Smooth muscle cell (in vitro differentiated cells): ENCODE data around the gene FAM180A. TPM values are rescaled to one million over a fixed set of nuclear protein-coding genes. Genes with fewer than 3 reads are reported as not detected.

ENCODE experiments used
- DNase-seq: peaks from one replicate; lab custom pipeline; 2025; ENCODE audit not compliant: unreplicated experiment; lab: John Stamatoyannopoulos, UW
- H2AFZ ChIP-seq: fragments of 200-600 bp; sonication (generic); 2 replicates; pipeline ENCODE4 v1.6.0; 2016; ENCODE audit warnings: antibody characterized with exemption, low read depth, mild to moderate bottlenecking
- H3F3A ChIP-seq: fragments of 200-600 bp; sonication (generic); 2 replicates; pipeline ENCODE4 v1.6.0; 2017; ENCODE audit warnings: antibody characterized with exemption, low read depth
- H3K27ac ChIP-seq: fragments of 200-600 bp; sonication (generic); 2 replicates; pipeline ENCODE4 v1.5.1; 2016; ENCODE audit warnings: low read depth, mild to moderate bottlenecking
- H3K27me3 ChIP-seq: fragments of 200-600 bp; sonication (generic); 2 replicates; pipeline ENCODE4 v1.6.1; 2016; ENCODE audit warnings: low read depth, mild to moderate bottlenecking
- H3K36me3 ChIP-seq: fragments of 200-600 bp; sonication (generic); 2 replicates; pipeline ENCODE4 v1.5.1; 2016; ENCODE audit warnings: low read depth
- H3K4me1 ChIP-seq: fragments of 200-600 bp; sonication (generic); 2 replicates; pipeline ENCODE4 v1.5.1; 2016; ENCODE audit warnings: low read depth
- H3K4me2 ChIP-seq: fragments of 200-600 bp; sonication (generic); 2 replicates; pipeline ENCODE4 v1.6.0; 2016; ENCODE audit warnings: mild to moderate bottlenecking
- H3K4me3 ChIP-seq: fragments of 200-600 bp; sonication (generic); 2 replicates; pipeline ENCODE4 v1.5.1; 2016; ENCODE audit warnings: mild to moderate bottlenecking
- H3K79me2 ChIP-seq: fragments of 200-600 bp; sonication (generic); 2 replicates; pipeline ENCODE4 v1.6.0; 2016; ENCODE audit warnings: low read depth, mild to moderate bottlenecking
- H3K9ac ChIP-seq: fragments of 200-600 bp; sonication (generic); 2 replicates; pipeline ENCODE4 v1.6.0; 2016; ENCODE audit warnings: low read depth
- H3K9me3 ChIP-seq: fragments of 200-600 bp; sonication (generic); replicated peaks from 2 replicates; pipeline ENCODE4 v1.5.1; 2016; ENCODE audit warnings: low read depth
- H4K20me1 ChIP-seq: fragments of 200-600 bp; sonication (generic); 2 replicates; pipeline ENCODE4 v1.6.0; 2016; ENCODE audit warnings: low read depth
- WGBS: methylation state at CpG from one replicate; pipeline ENCODE4 v1.1.7; 2016; ENCODE audit warnings: low lambda C conversion rate; 5-methylcytosine and 5-hydroxymethylcytosine counted together
- polyA plus RNA-seq: library from polyadenylated mRNA; unstranded; fragments of >200 nt; fragmentation: Nextera tagmentation; extraction: Ambion mirVana; gene quantifications from 2 replicates; pipeline ENCODE4 v1.2.1, GENCODE V29; 2016
- total RNA-seq: library from RNA; depleted of rRNA; stranded (reverse); fragments of >200 nt; gene quantifications from 2 replicates; pipeline ENCODE4 v1.2.3, GENCODE V29; 2014
- TF ChIP-seq, protein P1 (sequence below): fragments of 200-600 bp; sonication (generic); IDR thresholded peaks from 2 replicates; pipeline ENCODE4 v1.5.1; 2017; ENCODE audit warnings: borderline replicate concordance, mild to moderate bottlenecking, antibody characterized with exemption; ENCODE audit not compliant: insufficient read depth, poor library complexity, severe bottlenecking

The FAM180A gene
- total and polyA plus RNA-seq, 2 experiments from 2014 or later = 0.14 TPM; not detected in 1

DNA sequence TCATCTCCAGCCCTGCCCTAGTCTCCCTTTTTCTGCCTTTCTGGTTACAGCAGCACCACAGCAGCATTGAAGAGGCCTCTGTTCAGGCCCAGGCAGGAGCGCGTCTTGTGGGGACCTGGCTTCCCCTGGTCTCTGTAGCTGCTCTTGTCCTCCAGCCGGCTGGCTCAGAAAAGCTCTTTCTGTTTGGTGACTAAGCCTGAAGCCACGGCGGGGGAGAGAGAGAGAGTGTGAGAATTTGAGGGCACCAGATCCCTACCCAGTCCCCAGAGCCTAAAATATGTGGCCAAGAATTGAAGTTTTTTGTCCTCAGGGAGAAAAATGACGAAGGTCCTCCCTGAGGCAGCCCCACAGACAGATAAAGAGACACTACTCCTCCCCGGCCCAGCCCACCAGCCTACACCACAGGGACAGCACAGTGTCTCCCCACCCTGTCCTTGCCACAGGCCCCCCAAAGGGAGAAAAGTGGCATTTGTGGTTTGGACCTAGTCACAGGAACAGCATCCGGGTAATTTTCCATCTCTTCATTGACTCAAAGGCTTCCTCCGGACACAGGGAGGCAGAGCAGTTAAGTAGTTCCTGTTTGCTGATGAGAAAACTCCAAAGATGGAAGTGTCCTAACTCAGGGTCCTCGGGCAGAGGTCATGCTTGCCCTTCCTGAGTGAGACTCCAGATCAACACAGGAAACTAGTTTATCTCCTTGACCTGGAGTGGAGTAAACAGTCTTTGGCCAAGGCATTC lies 13.3 kb upstream of the FAM180A start:
- peak overlapping the region; percentile 92 for H3K27ac ChIP-seq
- TF ChIP-seq, protein P1, sequence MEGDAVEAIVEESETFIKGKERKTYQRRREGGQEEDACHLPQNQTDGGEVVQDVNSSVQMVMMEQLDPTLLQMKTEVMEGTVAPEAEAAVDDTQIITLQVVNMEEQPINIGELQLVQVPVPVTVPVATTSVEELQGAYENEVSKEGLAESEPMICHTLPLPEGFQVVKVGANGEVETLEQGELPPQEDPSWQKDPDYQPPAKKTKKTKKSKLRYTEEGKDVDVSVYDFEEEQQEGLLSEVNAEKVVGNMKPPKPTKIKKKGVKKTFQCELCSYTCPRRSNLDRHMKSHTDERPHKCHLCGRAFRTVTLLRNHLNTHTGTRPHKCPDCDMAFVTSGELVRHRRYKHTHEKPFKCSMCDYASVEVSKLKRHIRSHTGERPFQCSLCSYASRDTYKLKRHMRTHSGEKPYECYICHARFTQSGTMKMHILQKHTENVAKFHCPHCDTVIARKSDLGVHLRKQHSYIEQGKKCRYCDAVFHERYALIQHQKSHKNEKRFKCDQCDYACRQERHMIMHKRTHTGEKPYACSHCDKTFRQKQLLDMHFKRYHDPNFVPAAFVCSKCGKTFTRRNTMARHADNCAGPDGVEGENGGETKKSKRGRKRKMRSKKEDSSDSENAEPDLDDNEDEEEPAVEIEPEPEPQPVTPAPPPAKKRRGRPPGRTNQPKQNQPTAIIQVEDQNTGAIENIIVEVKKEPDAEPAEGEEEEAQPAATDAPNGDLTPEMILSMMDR = no peak
- peak; percentile 5 for DNase-seq

GRCh38 chr7:135759532-135759931 lies 10.9 kb upstream of the FAM180A start:
- H3K27me3 ChIP-seq = no peaks in the 10 kb centered on the region
- no peak overlapping the region for H3K4me3 ChIP-seq
- H3F3A ChIP-seq = peaks cover 22% of the 10 kb centered on the region
- H3K27ac ChIP-seq = peak overlapping the region; percentile 92
- no peaks in the 10 kb centered on the region for H3K79me2 ChIP-seq
- H3K9me3 ChIP-seq = no peaks in the 10 kb centered on the region
- no peaks in the 10 kb centered on the region for H3K36me3 ChIP-seq
- no peaks in the 10 kb centered on the region for H4K20me1 ChIP-seq
- no peak overlapping the region for H2AFZ ChIP-seq
- no peak for DNase-seq
- H3K4me1 ChIP-seq = peaks cover 10% of the 10 kb centered on the region
- no peak overlapping the region for H3K9ac ChIP-seq
- no peak overlapping the region for H3K4me2 ChIP-seq
- WGBS = 68% methylated on average over 4 of the region's 4 CpGs
- TF ChIP-seq, protein P1 = no peak

More for the DNA sequence above, 13.3 kb upstream of the FAM180A start:
- Histone ChIP-seq H4K20me1 (no peaks in the 10 kb centered on the region), H3K4me2 (peak overlapping the region; percentile 60), H3K27me3 (no peaks in the 10 kb centered on the region), H3K9me3 (no peaks in the 10 kb centered on the region), H3K4me1 (peaks cover 10% of the 10 kb centered on the region), H3K36me3 (no peaks in the 10 kb centered on the region), H3K4me3 (no peak overlapping the region), H3K79me2 (no peaks in the 10 kb centered on the region), H3K9ac (peak overlapping the region; percentile 70), H3F3A (peaks cover 22% of the 10 kb centered on the region), H2AFZ (peak overlapping the region; percentile 56)
- 11% methylated on average over 10 of the region's 10 CpGs for WGBS

DNA sequence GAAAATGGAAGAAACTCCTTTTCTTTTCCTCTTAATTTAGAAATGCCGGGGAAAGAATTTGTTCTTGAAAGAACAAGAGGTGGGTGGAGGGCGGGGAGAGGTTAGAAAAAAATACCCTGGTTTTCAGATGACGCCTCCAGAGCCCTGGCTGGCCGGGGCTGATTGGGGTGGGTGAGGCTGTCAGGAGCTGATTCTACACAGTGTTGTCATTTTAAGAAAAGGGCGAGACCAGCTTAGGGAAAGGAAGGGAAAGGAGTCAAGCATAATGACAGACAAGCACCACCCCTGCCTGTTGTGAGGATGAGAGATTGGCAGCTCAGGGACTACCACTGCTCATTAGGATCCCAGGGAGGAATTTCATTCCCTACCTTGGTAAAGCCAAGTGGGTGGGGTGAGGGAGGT lies 9.9 kb upstream of the FAM180A start:
- H3K36me3 ChIP-seq = no peaks in the 10 kb centered on the region
- DNase-seq = no peak
- H4K20me1 ChIP-seq = no peaks in the 10 kb centered on the region
- H3K4me3 ChIP-seq = peak overlapping the region; percentile 15
- no peaks in the 10 kb centered on the region for H3K27me3 ChIP-seq
- H3K79me2 ChIP-seq = no peaks in the 10 kb centered on the region
- H3F3A ChIP-seq = peaks cover 22% of the 10 kb centered on the region
- no peaks in the 10 kb centered on the region for H3K9me3 ChIP-seq
- peak overlapping the region; percentile 76 for H3K4me2 ChIP-seq
- H3K9ac ChIP-seq = no peak overlapping the region
- H2AFZ ChIP-seq = peak overlapping the region; percentile 50
- TF ChIP-seq, protein P1 = no peak
- H3K4me1 ChIP-seq = peaks cover 10% of the 10 kb centered on the region
- peak overlapping the region; percentile 78 for H3K27ac ChIP-seq
- 14% methylated on average over 5 of the region's 5 CpGs for WGBS
